KOPT-K1 (cell line): ENCODE data around the gene OSBPL5.

Experiments
- H3K27ac ChIP-seq: fragments of 200-600 bp; sonication (generic); 2 replicates; pipeline ENCODE4 v1.5.1; 2016; ENCODE audit warnings: antibody characterized with exemption, mild to moderate bottlenecking, low read depth, low read length; ENCODE audit not compliant: poor library complexity, severe bottlenecking
- H3K36me3 ChIP-seq: fragments of 200-600 bp; sonication (generic); 2 replicates; pipeline ENCODE4 v1.5.1; 2017; ENCODE audit warnings: antibody characterized with exemption, mild to moderate bottlenecking, low read length, moderate library complexity; ENCODE audit not compliant: insufficient read depth
- H3K9me3 ChIP-seq: fragments of 200-600 bp; sonication (generic); 2 replicates; pipeline ENCODE4 v1.5.1; 2017; ENCODE audit warnings: antibody characterized with exemption, low read length, mild to moderate bottlenecking; ENCODE audit not compliant: insufficient read depth, poor library complexity, severe bottlenecking

OSBPL5 gene

GRCh38 chr11:3165152-3165705, at the start of gene OSBPL5:
Gene OSBPL5 (minus strand): TSS chr11:3165310. CDS start chr11:3129148, 36,162 bp downstream.
- H3K9me3 ChIP-seq: no peaks in the 10 kb centered on the region
- peak within 1 kb of the TSS; percentile 91 for H3K27ac ChIP-seq
- H3K36me3 ChIP-seq: peaks cover 21% of the 10 kb centered on the region

DNA sequence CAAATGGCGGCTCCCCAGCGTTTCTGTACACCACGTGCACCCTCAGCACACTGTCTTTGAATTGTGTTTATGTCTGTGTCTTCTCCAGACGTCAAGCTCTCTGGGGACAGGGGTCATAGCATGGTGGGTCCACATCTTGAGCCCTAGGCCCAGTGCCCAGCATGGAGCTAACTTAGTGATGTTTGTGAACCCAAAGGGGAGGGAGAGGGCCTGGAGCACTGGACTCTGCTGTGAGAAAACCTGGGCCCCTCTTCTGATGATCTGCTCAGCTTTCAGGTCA, 49.2 kb upstream of the OSBPL5 start:
- Histone ChIP-seq H3K9me3 (no peaks in the 10 kb centered on the region), H3K27ac (no peak overlapping the region), H3K36me3 (no peaks in the 10 kb centered on the region)

- no peak overlapping the region for H3K27ac ChIP-seq
- H3K36me3 ChIP-seq: no peaks in the 10 kb centered on the region
- H3K9me3 ChIP-seq: no peaks in the 10 kb centered on the region
These were observed 48.7 kb upstream of the OSBPL5 start for GRCh38 chr11:3213659-3214419.

DNA sequence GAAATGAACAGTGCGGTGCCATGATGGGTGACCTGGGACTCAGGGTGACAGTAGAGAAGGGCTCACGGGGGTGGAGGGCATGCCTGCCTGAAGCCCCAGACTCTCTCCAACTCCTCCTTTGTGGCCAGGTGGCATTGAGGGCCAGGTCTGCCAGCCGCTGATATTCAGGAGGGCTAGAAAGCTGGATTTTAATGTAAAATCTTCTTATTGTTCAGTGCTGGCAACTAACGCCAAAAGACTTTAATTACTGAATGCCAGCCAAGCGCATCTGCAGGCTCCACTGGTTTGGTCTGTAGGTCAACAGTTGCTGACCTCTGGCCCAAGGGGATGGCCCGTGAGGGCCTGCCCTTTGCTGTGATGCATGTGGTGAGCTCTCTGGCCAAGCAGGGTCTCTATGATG, 43.2 kb upstream of the OSBPL5 start:
- H3K9me3 ChIP-seq: no peaks in the 10 kb centered on the region
- H3K36me3 ChIP-seq: no peaks in the 10 kb centered on the region
- no peak overlapping the region for H3K27ac ChIP-seq

- H3K27ac ChIP-seq: no peak overlapping the region
- H3K36me3 ChIP-seq: no peaks in the 10 kb centered on the region
- H3K9me3 ChIP-seq: no peaks in the 10 kb centered on the region
These were observed 42.5 kb upstream of the OSBPL5 start for GRCh38 chr11:3207526-3208189.

DNA sequence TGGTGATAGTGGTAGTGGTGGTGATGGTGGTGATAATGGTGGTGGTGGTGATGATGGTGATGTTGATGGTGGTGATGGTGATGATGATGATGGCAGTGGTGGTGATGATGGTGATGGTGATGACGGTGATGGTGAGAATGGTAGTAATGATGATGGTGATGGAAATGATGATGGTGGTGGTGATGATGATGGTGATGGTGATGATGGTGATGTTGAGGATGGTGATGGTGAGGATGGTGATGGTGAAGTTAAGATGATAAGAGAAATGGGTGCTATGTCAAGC, 41.8 kb upstream of the OSBPL5 start:
- no peak overlapping the region for H3K27ac ChIP-seq
- H3K36me3 ChIP-seq: no peaks in the 10 kb centered on the region
- no peaks in the 10 kb centered on the region for H3K9me3 ChIP-seq

DNA sequence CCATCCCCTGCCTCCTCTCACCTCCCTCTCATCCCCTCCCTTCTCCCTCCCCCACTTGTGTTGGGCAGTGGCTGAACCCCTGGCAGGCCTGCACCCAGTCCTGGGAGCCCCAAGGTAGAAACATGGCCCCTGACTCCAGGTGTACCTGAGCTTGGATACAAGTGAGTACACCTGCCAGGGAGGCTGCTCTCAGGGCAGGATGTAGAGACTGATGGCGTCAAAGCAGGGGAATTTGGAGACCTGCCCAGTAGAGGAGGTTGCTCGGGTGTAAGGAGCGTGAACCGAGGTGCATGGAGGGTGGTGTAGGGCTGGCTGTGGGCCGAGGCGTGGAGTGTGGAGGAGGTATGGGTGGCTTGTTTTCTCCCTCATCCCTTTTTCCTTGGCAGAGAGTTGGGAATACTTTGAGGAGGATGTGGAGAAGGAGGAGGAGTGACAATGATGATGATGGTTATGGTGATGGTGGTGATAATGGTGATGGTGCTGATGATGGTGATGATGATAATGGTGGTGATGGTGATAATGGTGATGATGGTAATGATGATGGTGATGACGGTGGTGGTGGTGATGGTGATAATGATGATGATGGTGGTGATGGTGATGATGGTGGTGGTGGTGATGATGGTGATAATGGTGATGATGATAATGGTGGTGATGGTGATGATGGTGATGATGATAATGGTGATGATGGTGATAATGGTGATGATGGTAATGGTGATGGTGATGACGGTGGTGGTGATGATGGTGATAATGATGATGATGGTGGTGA, 41.2 kb upstream of the OSBPL5 start:
- Histone ChIP-seq H3K9me3 (no peaks in the 10 kb centered on the region), H3K27ac (no peak overlapping the region), H3K36me3 (no peaks in the 10 kb centered on the region)

DNA sequence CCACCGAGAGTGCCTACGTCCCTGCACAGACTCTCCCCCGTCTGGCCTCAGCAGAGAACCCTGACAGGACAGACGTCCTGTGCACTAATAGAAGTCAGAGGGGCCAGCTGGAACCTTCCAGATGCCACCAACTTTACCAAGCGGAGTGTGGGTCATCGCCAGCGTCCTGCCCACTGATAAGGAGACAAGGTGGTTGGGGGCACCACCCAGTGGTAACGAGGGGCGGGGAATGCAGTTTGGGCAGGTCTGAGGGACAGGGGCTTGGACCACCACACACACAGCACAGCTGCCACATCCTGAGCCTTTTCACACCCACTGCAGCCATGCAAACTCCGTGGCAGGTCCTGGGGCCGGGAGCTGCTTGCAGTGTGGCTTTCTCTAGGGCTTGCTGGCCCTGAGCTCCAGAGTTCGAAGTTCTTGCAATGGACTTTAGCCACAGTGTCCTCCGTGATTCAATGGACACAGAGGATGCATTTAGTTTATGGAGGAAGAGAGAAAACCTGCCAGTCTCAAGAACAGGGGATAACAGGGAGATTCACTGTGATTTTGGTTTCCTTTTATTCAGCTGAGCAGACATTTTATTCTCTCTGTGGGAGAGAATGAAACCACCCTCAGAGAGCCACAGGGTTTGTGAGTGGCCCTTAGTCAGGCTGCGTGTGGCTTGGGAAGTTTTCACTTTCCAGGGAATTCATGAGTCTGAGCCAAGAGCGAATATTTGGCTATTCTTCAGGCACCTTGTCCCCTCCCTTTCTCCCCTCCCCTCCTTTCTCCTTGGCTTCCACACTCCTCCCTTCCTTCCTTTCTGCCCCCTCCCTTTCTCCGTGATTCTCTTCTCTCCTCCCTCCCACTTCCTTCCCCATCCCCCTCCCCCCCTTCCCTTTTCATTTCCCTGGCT, 40.4 kb upstream of the OSBPL5 start:
- Histone ChIP-seq H3K27ac (no peak overlapping the region), H3K9me3 (no peaks in the 10 kb centered on the region), H3K36me3 (no peaks in the 10 kb centered on the region)

GRCh38 chr11:3204141-3205015, 39.3 kb upstream of the OSBPL5 start:
- H3K36me3 ChIP-seq: no peaks in the 10 kb centered on the region
- no peaks in the 10 kb centered on the region for H3K9me3 ChIP-seq
- H3K27ac ChIP-seq: no peak overlapping the region

DNA sequence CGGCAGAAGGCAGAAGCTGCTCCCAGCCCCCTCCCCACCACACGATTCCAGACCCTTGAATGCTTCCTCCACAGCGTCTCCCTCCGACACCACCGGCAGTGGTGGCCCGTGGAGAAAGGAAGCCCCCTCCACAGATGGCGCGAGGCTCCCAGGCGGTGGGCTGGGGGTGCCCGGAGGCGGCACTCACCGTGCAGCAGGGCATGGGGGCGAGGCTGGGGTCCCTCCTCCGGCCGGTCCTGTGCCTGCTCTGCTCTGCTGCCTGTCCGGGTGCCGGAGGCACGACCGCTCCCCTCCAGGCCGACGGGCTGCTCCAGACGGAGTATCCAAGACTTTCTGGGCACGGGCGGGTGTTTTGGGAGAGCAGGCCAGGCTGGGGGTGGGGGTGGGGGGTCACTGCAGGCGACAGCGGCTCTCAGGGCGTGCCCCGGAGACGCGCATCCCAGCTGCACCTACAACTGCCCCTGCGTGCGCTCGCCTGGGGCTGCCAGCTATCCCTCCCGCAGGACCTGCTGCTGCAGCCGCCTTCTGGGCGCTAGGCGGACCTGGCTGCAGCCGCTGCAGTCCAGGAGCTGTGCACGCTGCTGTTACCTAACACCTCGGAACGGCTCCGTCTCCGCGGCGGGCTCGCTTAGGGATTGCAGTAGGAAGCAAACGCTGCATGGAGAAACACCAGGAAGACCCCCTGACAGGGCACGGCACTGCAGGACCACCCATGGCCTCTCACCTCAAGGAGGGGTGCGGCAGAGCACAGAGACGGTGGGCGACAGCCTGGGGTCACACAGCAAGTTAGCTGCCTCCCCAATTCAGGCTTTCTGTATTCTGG, 38.3 kb upstream of the OSBPL5 start:
- Histone ChIP-seq H3K9me3 (no peaks in the 10 kb centered on the region), H3K27ac (peak overlapping the region; percentile 63), H3K36me3 (no peaks in the 10 kb centered on the region)

DNA sequence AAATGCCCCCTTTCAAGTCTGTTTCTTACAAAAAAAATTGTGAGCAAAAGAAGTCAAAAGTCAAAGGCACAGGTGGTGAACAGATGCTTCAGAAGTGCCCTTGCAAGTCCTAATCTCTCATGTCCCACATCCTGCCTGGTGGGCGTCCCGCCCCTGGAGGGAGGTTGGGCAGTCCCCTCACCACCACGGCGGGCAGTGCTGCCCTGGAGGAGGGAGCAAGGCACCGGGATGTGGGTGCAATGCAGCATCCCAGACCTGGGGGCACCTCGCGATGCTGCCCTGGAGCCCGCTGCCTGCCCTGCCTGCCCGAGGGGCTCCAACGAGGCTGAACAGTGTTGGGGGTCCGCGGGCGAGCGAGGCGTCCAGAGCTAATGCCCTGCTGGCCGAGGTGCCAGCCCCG, 37.6 kb upstream of the OSBPL5 start:
- Histone ChIP-seq H3K9me3 (no peaks in the 10 kb centered on the region), H3K36me3 (no peaks in the 10 kb centered on the region), H3K27ac (peak overlapping the region; percentile 63)

- no peaks in the 10 kb centered on the region for H3K36me3 ChIP-seq
- H3K27ac ChIP-seq: peak overlapping the region; percentile 63
- H3K9me3 ChIP-seq: no peaks in the 10 kb centered on the region
These were observed 37.2 kb upstream of the OSBPL5 start for GRCh38 chr11:3202305-3202704.

DNA sequence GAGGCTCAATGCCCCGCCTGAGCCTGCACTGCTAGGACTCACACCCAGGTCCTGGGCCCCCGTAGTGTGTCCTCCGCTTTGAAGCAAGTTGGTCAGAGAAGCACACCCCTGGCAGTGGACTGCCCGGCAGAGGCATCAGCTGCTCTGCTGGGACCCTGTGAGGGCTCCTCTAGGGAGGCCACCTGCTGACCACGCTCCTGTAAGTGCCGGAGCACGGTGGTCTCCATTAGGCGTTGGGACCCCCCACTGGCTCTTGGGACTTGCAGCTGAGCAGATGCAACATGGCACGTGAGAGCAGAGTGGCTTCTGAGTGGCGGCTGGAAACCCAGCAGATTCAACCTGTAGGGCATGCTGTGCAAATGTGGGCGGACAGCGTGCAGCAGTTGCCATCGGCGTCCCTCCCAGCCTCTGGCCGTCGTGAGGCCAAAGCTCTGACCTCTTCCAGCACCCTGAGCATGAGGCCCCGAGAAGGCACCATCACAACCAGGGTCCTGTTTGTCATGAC, 36.6 kb upstream of the OSBPL5 start:
- Histone ChIP-seq H3K27ac (peak overlapping the region; percentile 63), H3K9me3 (no peaks in the 10 kb centered on the region), H3K36me3 (no peaks in the 10 kb centered on the region)
